Karpas-422 (cell line): ENCODE measurements around the gene THSD4. TPM values are rescaled to one million over a fixed set of nuclear protein-coding genes. Genes with fewer than 3 reads are reported as not detected.

Source experiments
- DNase-seq: peaks from one replicate; pipeline ENCODE4 v3.0.0-alpha.2; 2015
- H2AFZ ChIP-seq: fragments of 200-600 bp; sonication (generic); 2 replicates; pipeline ENCODE4 v1.6.1; 2014; ENCODE audit warnings: antibody characterized with exemption, low read length, mixed read lengths
- H3K27ac ChIP-seq: fragments of 200-600 bp; sonication (generic); 2 replicates; pipeline ENCODE4 v1.5.1; 2014; ENCODE audit warnings: mild to moderate bottlenecking, low read length, moderate library complexity
- H3K27me3 ChIP-seq: fragments of 200-600 bp; sonication (generic); 2 replicates; pipeline ENCODE4 v1.6.1; 2014; ENCODE audit warnings: low read length, mixed read lengths
- H3K36me3 ChIP-seq: fragments of 200-600 bp; sonication (generic); 2 replicates; pipeline ENCODE4 v1.6.1; 2014; ENCODE audit warnings: low read length, mixed read lengths; ENCODE audit not compliant: insufficient read depth
- H3K4me1 ChIP-seq: fragments of 200-600 bp; sonication (generic); 2 replicates; pipeline ENCODE4 v1.6.1; 2014; ENCODE audit warnings: mild to moderate bottlenecking, low read length, mixed read lengths
- H3K4me2 ChIP-seq: fragments of 200-600 bp; sonication (generic); 2 replicates; pipeline ENCODE4 v1.6.1; 2014; ENCODE audit warnings: low read length, low read depth, mild to moderate bottlenecking; ENCODE audit not compliant: poor library complexity, severe bottlenecking
- H3K4me3 ChIP-seq: fragments of 200-600 bp; sonication (generic); 2 replicates; pipeline ENCODE4 v1.5.1; 2014; ENCODE audit warnings: mild to moderate bottlenecking, antibody characterized with exemption, low read length, mixed read lengths
- H3K79me2 ChIP-seq: fragments of 200-600 bp; sonication (generic); 2 replicates; pipeline ENCODE4 v1.6.1; 2014; ENCODE audit warnings: mild to moderate bottlenecking, low read length, mixed read lengths
- H3K9ac ChIP-seq: fragments of 200-600 bp; sonication (generic); 2 replicates; pipeline ENCODE4 v1.6.0; 2014; ENCODE audit warnings: low read length
- H3K9me2 ChIP-seq: fragments of 200-600 bp; sonication (generic), shearing (Covaris generic); replicated peaks from 2 replicates; pipeline ENCODE4 v1.6.0; 2014; ENCODE audit warnings: mild to moderate bottlenecking, low read length, moderate library complexity; ENCODE audit not compliant: insufficient read depth
- H3K9me3 ChIP-seq: fragments of 300-700, 200-600 bp; sonication (generic); 2 replicates; pipeline ENCODE4 v1.6.1; 2014; ENCODE audit warnings: low read length, mixed read lengths
- H4K20me1 ChIP-seq: fragments of 200-600 bp; sonication (generic); 2 replicates; pipeline ENCODE4 v1.6.1; 2014; ENCODE audit warnings: mild to moderate bottlenecking, antibody characterized with exemption, low read length, low read depth; ENCODE audit not compliant: insufficient read depth
- total RNA-seq: library from RNA; depleted of rRNA; stranded (reverse); fragments of >200 nt; shearing (Covaris generic); gene quantifications from 2 replicates; pipeline ENCODE4 v1.2.3, GENCODE V29; 2014; ENCODE audit warnings: low replicate concordance

The THSD4 gene
- total RNA-seq, 1 experiment from 2014 or later: 0.11 TPM

GRCh38 chr15:71785996-71786395 lies 670.7 kb downstream of the THSD4 start:
- Histone ChIP-seq H3K4me3 (no peak overlapping the region), H3K4me1 (peaks cover 6% of the 10 kb centered on the region), H3K4me2 (no peak overlapping the region), H3K36me3 (no peaks in the 10 kb centered on the region), H3K27me3 (no peaks in the 10 kb centered on the region), H2AFZ (no peak overlapping the region), H3K9ac (no peak overlapping the region), H3K27ac (no peak overlapping the region), H3K9me2 (no peaks in the 10 kb centered on the region), H3K79me2 (no peaks in the 10 kb centered on the region), H3K9me3 (no peaks in the 10 kb centered on the region), H4K20me1 (no peaks in the 10 kb centered on the region)
- DNase-seq: no peak

- Histone ChIP-seq H3K9me2 (no peaks in the 10 kb centered on the region), H3K9me3 (no peaks in the 10 kb centered on the region)
These were observed 671.4 kb downstream of the THSD4 start for GRCh38 chr15:71786673-71787072.

GRCh38 chr15:71788646-71789579 lies 673.6 kb downstream of the THSD4 start:
- Histone ChIP-seq H3K9me2 (no peaks in the 10 kb centered on the region), H3K27ac (no peak overlapping the region), H3K27me3 (no peaks in the 10 kb centered on the region), H3K36me3 (no peaks in the 10 kb centered on the region), H3K9ac (no peak overlapping the region), H3K9me3 (no peaks in the 10 kb centered on the region), H3K4me2 (no peak overlapping the region), H3K79me2 (no peaks in the 10 kb centered on the region), H3K4me1 (no peaks in the 10 kb centered on the region), H3K4me3 (no peak overlapping the region), H2AFZ (no peak overlapping the region), H4K20me1 (no peaks in the 10 kb centered on the region)
- no peak for DNase-seq

More at GRCh38 chr15:71786673-71787072, 671.4 kb downstream of the THSD4 start:
- Histone ChIP-seq H3K27ac (no peak overlapping the region), H3K79me2 (no peaks in the 10 kb centered on the region), H3K9ac (no peak overlapping the region), H3K27me3 (no peaks in the 10 kb centered on the region), H4K20me1 (no peaks in the 10 kb centered on the region), H3K4me2 (no peak overlapping the region), H3K4me3 (no peak overlapping the region), H3K4me1 (no peaks in the 10 kb centered on the region; the same call in 1 of the 2 replicates), H2AFZ (no peak overlapping the region), H3K36me3 (no peaks in the 10 kb centered on the region)
- DNase-seq: no peak

- Histone ChIP-seq H2AFZ (no peak overlapping the region), H3K27me3 (no peaks in the 10 kb centered on the region), H3K79me2 (no peaks in the 10 kb centered on the region), H3K4me2 (no peak overlapping the region), H3K9me2 (no peaks in the 10 kb centered on the region), H3K9me3 (no peaks in the 10 kb centered on the region), H3K4me3 (no peak overlapping the region), H3K4me1 (no peaks in the 10 kb centered on the region), H3K9ac (no peak overlapping the region), H3K27ac (no peak overlapping the region), H3K36me3 (no peaks in the 10 kb centered on the region), H4K20me1 (no peaks in the 10 kb centered on the region)
- DNase-seq: no peak
These were observed 674.3 kb downstream of the THSD4 start for GRCh38 chr15:71789616-71790015.

- H3K4me1 ChIP-seq: no peaks in the 10 kb centered on the region
- no peak overlapping the region for H3K27ac ChIP-seq
- no peak overlapping the region for H3K9ac ChIP-seq
- H3K36me3 ChIP-seq: no peaks in the 10 kb centered on the region
- H3K9me2 ChIP-seq: no peaks in the 10 kb centered on the region
- no peak overlapping the region for H2AFZ ChIP-seq
- no peaks in the 10 kb centered on the region for H3K9me3 ChIP-seq
- no peaks in the 10 kb centered on the region for H3K27me3 ChIP-seq
- H3K79me2 ChIP-seq: no peaks in the 10 kb centered on the region
- no peak overlapping the region for H3K4me2 ChIP-seq
- no peak overlapping the region for H3K4me3 ChIP-seq
- H4K20me1 ChIP-seq: no peaks in the 10 kb centered on the region
- no peak for DNase-seq
These were observed 674.8 kb downstream of the THSD4 start for GRCh38 chr15:71790081-71790480.

DNA sequence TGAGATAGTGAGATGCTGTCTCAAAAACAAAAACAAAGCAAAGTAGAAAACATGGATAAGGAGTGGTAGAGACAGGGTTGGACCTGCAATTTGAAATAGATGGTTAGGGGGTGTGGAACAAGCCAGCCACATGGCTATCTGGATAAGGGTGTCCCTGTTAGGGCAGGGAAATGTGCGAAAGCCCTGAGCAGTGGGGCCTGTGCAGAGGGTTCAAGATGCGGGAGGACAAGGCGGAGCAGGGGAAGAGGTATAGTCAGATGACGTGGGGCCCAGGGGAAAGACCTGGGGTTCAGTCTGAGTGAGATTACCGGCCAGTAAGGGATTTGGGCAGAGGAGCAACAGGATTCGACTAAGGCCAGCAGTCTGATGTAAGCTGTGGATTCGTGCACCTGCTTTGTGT lies 676.7 kb downstream of the THSD4 start:
- Histone ChIP-seq H3K27me3 (no peaks in the 10 kb centered on the region), H3K36me3 (no peaks in the 10 kb centered on the region), H3K27ac (no peak overlapping the region), H3K79me2 (no peaks in the 10 kb centered on the region), H3K4me2 (no peak overlapping the region), H3K9me2 (no peaks in the 10 kb centered on the region), H3K4me3 (no peak overlapping the region), H3K4me1 (no peaks in the 10 kb centered on the region), H3K9ac (no peak overlapping the region), H3K9me3 (no peaks in the 10 kb centered on the region), H2AFZ (no peak overlapping the region), H4K20me1 (no peaks in the 10 kb centered on the region)
- no peak for DNase-seq

- H3K4me1 ChIP-seq: no peaks in the 10 kb centered on the region
- H3K79me2 ChIP-seq: no peaks in the 10 kb centered on the region
- H4K20me1 ChIP-seq: no peaks in the 10 kb centered on the region
- H3K4me3 ChIP-seq: no peak overlapping the region
- H3K9me2 ChIP-seq: no peaks in the 10 kb centered on the region
- H3K9ac ChIP-seq: no peak overlapping the region
- H2AFZ ChIP-seq: no peak overlapping the region
- no peak overlapping the region for H3K27ac ChIP-seq
- no peak for DNase-seq
- no peaks in the 10 kb centered on the region for H3K27me3 ChIP-seq
- H3K4me2 ChIP-seq: no peak overlapping the region
- no peaks in the 10 kb centered on the region for H3K9me3 ChIP-seq
- no peaks in the 10 kb centered on the region for H3K36me3 ChIP-seq
These were observed 677.2 kb downstream of the THSD4 start for GRCh38 chr15:71792521-71792920.

DNA sequence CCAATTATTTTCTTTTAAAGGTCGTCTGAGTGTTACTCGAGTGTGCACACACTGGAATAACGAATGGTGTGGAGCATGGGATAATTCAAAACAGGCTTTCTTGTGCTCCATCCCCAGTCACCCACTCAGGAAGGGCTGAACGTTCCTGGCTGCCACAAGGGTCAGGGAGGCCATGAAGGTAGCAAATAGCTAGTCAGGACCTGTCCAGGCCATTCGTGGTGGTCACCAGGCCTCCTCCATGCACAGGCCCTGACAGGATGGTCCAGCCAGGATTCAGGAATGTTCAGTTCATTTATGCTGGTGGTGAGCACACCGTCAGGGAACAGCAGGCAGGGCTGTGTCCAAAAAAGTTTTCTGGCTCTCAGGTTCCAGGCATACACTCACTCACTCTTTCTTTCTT lies 683.4 kb downstream of the THSD4 start:
- Histone ChIP-seq H3K36me3 (no peaks in the 10 kb centered on the region), H3K9me3 (no peaks in the 10 kb centered on the region), H4K20me1 (no peaks in the 10 kb centered on the region), H2AFZ (no peak overlapping the region), H3K4me2 (no peak overlapping the region), H3K27me3 (no peaks in the 10 kb centered on the region), H3K4me1 (no peaks in the 10 kb centered on the region), H3K27ac (no peak overlapping the region), H3K9me2 (no peaks in the 10 kb centered on the region), H3K9ac (no peak overlapping the region), H3K4me3 (no peak overlapping the region), H3K79me2 (no peaks in the 10 kb centered on the region)
- DNase-seq: no peak
